Skeletal muscle satellite cell (primary cell): ENCODE data around the gene CBFA2T3.
"Not testable (repeated sequence)": the region's sequence is repeated elsewhere in the genome, so short reads cannot be mapped to it uniquely, and the experiment has no call there.

Experiments
- H3K27me3 ChIP-seq: 2 replicates; pipeline ENCODE4 v1.7.0; 2013; ENCODE audit warnings: low read length; ENCODE audit not compliant: control insufficient read depth, insufficient read depth
- H3K36me3 ChIP-seq: 2 replicates; pipeline ENCODE4 v1.7.0; 2013; ENCODE audit warnings: mild to moderate bottlenecking, control low read depth, low read length; ENCODE audit not compliant: insufficient read depth
- H3K4me1 ChIP-seq: 2 replicates; pipeline ENCODE4 v1.7.0; 2013; ENCODE audit warnings: low read length; ENCODE audit not compliant: control insufficient read depth, insufficient read depth
- H3K4me2 ChIP-seq: 2 replicates; pipeline ENCODE4 v1.7.0; 2013; ENCODE audit warnings: mild to moderate bottlenecking, low read length
- H3K4me3 ChIP-seq: 2 replicates; pipeline ENCODE4 v1.7.0; 2013; ENCODE audit warnings: low read length
- H3K9ac ChIP-seq: 2 replicates; pipeline ENCODE4 v1.7.0; 2013; ENCODE audit warnings: mild to moderate bottlenecking, low read depth, low read length, moderate library complexity
- H3K9me3 ChIP-seq: replicated peaks from 2 replicates; pipeline ENCODE4 v1.7.0; 2013; ENCODE audit warnings: mild to moderate bottlenecking, control low read depth, low read length

The CBFA2T3 gene

GRCh38 chr16:88918896-88919295 is 58.1 kb downstream of the CBFA2T3 start:
- H3K9me3 ChIP-seq, H3K4me3 ChIP-seq, H3K27me3 ChIP-seq, H3K36me3 ChIP-seq, H3K4me2 ChIP-seq, H3K9ac ChIP-seq: not testable (repeated sequence)
- H3K4me1 ChIP-seq, result peaks cover 21% of the 10 kb centered on the region

DNA sequence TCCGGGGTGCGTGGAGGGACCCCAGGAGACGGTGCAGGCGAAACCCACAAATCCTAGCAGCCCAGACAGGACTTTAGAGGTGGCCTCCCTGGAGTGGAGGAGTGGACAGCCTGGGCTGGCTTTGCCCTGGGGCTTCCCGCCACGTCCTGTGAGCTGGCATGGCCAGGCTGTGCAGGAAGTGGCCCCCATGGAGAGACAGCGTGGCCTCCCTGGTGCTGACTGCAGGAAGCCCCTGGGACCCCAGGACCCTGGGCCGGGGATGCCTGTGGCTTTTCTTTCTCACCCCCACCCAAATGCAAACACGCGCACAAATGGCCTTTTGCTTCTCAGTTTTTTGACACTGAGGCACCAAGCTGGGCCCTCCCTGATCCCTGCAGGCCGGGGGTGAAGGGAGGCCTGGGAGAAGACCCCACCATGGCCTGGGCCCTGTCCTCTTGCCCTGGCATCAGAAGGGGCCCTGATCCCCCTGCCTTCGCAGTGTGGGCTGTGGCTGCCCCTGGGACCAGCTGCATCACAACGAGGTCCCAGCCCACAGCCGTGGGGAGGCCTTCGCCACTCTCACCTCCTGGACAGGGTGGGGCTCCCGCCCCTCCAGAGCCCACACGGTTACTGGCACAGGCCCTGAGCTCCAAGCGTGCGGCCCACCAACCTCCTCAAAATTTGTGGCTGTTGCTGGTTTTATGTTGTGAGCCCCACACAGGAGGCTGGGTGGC is 58.9 kb downstream of the CBFA2T3 start:
- Histone ChIP-seq H3K27me3 (peaks cover 5% of the 10 kb centered on the region), H3K36me3 (no peaks in the 10 kb centered on the region), H3K4me3 (no peak overlapping the region), H3K4me2 (no peak overlapping the region), H3K9me3 (no peaks in the 10 kb centered on the region), H3K4me1 (peaks cover 21% of the 10 kb centered on the region), H3K9ac (no peak overlapping the region)

DNA sequence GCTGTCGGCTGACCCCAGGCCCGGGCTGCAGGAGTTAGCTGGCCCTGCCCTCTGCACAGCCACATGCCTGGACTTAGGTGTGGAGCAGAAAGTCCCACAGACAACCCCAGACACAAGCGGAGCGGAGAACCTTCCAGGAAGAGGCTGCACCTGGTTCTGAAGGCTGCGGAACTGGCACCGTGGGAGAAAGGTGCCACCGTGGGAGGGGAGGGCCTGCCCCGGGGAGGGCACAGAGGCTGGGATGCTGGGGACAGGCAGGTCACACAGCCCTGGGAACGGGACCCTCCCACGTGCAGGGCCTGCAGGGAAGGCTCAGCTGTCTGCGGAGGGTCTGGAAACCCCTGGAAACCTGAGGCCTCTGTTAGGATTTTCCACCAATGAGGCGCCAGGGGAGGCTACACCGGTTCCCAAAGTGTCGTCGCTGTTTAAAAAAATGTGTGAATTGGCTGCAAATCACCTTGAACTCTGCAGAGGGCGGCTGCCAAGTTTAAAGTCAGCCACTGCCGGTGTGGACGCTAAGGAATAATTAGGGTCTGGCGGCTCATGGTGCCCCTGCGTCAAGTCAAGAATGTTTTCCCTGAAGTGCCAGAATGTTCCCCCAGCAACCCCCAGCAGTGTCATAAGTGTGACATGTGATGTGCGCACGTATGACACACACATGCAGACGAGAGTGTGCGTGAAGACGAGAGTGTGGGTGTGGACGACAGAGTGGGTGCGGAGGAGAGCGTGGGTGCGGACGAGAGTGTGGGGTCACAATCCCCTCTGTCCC is 59.7 kb downstream of the CBFA2T3 start:
- H3K9me3 ChIP-seq, result no peaks in the 10 kb centered on the region
- peaks cover 15% of the 10 kb centered on the region for H3K4me1 ChIP-seq
- H3K4me3 ChIP-seq, result no peak overlapping the region
- no peak overlapping the region for H3K4me2 ChIP-seq
- H3K27me3 ChIP-seq, result peaks cover 11% of the 10 kb centered on the region
- H3K36me3 ChIP-seq, result no peaks in the 10 kb centered on the region
- no peak overlapping the region for H3K9ac ChIP-seq

- Histone ChIP-seq H3K4me2 (no peak overlapping the region), H3K4me1 (peaks cover 3% of the 10 kb centered on the region), H3K4me3 (no peak overlapping the region), H3K27me3 (peaks cover 26% of the 10 kb centered on the region), H3K9ac (no peak overlapping the region), H3K36me3 (no peaks in the 10 kb centered on the region), H3K9me3 (no peaks in the 10 kb centered on the region)
These were observed 61.2 kb downstream of the CBFA2T3 start for GRCh38 chr16:88915639-88916327.

GRCh38 chr16:88914750-88915368 is 62.1 kb downstream of the CBFA2T3 start:
- Histone ChIP-seq H3K4me2 (no peak overlapping the region), H3K4me3 (no peak overlapping the region), H3K9ac (no peak overlapping the region), H3K4me1 (no peaks in the 10 kb centered on the region), H3K9me3 (no peaks in the 10 kb centered on the region), H3K27me3 (peaks cover 35% of the 10 kb centered on the region), H3K36me3 (no peaks in the 10 kb centered on the region)

DNA sequence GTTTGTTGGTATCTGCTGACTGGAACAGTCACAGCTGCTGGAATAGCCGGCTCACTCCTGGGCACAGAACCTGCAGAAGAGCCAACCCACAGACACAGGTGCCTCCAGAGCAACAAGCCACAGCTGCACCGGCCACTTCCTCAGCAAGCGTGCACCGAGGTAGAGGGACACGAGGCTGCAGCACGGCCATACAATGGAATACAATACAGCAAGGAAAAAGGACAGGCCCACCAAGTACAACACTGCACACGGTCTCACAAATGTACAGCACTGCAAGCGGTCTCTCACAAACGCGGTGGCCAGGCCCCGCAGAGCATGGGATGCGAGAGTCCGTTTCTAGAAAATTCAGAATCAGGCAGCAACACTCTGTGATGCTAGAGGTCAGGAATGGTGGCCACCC is 63.1 kb downstream of the CBFA2T3 start:
- Histone ChIP-seq H3K4me3 (no peak overlapping the region), H3K36me3 (no peaks in the 10 kb centered on the region), H3K9ac (no peak overlapping the region), H3K27me3 (peaks cover 42% of the 10 kb centered on the region), H3K4me1 (no peaks in the 10 kb centered on the region), H3K9me3 (no peaks in the 10 kb centered on the region), H3K4me2 (no peak overlapping the region)

DNA sequence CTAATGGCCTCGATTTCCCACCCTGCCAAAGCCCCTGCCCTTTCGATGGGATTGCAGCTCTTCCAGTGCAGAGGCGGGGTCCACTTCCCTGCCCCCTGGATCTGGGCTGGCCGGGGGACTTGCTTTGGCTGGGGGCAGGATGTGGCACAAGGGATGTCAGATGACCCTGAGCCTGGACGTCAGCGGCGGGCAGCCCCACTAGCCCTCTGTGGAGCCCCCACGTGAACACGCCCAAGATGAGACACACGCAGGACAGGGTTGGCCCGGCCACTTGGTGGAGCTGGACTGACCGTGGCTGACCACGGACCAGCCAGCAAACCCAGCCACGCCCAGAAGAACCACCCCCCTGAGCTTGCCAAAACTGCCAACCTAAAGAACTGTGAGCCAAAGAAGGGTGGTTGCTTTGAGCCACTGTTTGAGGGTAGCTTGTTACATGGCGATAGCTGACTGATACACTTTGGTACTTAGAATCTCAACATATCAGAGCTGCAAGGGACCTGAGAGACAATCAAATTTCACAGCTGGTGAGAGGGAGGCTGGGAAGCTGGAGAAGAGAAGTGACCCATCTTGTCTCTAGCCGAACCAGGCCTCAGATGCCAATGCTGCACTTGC is 63.9 kb downstream of the CBFA2T3 start:
- no peak overlapping the region for H3K4me3 ChIP-seq
- H3K4me1 ChIP-seq, result no peaks in the 10 kb centered on the region

DNA sequence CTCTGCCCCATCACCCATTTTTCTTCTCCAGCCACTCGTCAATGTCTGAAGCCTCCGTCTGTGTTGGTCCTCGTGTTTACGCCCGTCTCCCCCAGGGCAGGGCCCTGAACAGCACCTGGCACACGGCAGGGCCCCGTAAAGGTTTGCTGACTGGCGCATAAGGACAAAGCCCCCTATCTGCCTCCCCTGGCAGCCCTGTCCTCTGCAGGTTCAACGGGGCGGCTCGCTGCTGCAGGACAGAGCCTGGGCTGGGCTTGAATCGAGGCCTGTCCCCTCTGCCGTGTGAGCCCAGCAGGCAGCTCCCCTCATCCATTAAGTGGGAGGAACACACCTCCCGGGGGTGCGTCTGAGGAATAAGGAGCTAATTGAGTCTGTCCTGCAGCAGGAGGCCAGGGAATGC is 64.5 kb downstream of the CBFA2T3 start:
- H3K4me2 ChIP-seq, result no peak overlapping the region
- H3K36me3 ChIP-seq, result no peaks in the 10 kb centered on the region
- no peak overlapping the region for H3K4me3 ChIP-seq
- no peaks in the 10 kb centered on the region for H3K9me3 ChIP-seq
- H3K4me1 ChIP-seq, result no peaks in the 10 kb centered on the region
- peaks cover 47% of the 10 kb centered on the region for H3K27me3 ChIP-seq
- H3K9ac ChIP-seq, result no peak overlapping the region

More for the DNA sequence above, 63.9 kb downstream of the CBFA2T3 start:
- peaks cover 47% of the 10 kb centered on the region for H3K27me3 ChIP-seq
- H3K4me2 ChIP-seq, result no peak overlapping the region
- H3K9ac ChIP-seq, result no peak overlapping the region
- H3K9me3 ChIP-seq, result no peaks in the 10 kb centered on the region
- H3K36me3 ChIP-seq, result no peaks in the 10 kb centered on the region

GRCh38 chr16:88911946-88912310 is 65.1 kb downstream of the CBFA2T3 start:
- Histone ChIP-seq H3K4me1 (no peaks in the 10 kb centered on the region), H3K27me3 (peaks cover 47% of the 10 kb centered on the region), H3K4me2 (no peak overlapping the region), H3K9me3 (no peaks in the 10 kb centered on the region), H3K36me3 (no peaks in the 10 kb centered on the region), H3K9ac (no peak overlapping the region), H3K4me3 (no peak overlapping the region)

DNA sequence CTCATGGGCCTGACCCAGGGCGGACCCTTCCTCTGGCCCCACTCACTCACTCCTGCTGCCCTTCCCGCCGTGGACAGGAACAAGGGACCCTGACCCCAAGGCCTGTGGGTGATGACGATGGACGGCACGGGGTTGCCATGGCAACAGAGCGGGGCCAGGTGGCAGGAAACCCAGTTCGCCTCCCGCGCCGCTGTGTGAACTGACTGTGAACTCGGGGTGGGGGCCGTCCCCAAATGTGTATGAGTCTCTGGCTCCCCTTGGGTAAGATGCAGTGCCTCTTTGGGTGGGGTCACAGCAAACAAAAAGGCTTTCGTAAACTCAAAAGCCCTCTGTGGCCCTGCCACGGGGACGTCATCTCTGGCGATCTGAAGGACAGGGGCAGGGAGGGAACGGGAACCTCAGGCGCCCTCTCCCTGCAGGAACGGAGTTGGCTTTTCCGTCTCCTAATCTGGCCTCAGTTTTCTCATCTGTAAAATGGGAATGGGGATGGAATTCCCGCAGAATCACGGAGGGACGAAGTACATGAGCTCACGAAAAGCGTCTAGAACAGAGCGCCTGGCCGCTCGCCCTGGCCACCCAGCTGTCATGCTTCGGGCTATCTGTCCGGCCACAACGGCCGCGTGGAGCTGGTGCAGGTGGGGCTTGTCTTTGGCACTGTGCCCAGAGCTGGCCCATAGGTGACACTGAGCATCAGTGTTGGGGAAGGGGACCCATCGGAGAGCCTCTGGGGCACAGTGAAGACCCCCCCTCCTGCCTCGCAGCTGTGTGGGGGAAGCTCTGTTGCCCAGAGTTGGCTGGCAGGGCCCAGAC is 65.7 kb downstream of the CBFA2T3 start:
- peaks cover 45% of the 10 kb centered on the region for H3K27me3 ChIP-seq
- no peak overlapping the region for H3K9ac ChIP-seq
- no peaks in the 10 kb centered on the region for H3K4me1 ChIP-seq
- H3K4me2 ChIP-seq, result no peak overlapping the region
- H3K36me3 ChIP-seq, result no peaks in the 10 kb centered on the region
- H3K4me3 ChIP-seq, result no peak overlapping the region
- H3K9me3 ChIP-seq, result no peaks in the 10 kb centered on the region
